HG03139 (cell line): Measurements from ENCODE around the gene FAM163A.
A peak's percentile ranks its signal among the peaks of the same experiment; 100 is the strongest.
"Not testable (repeated sequence)": the region's sequence is repeated elsewhere in the genome, so short reads cannot be mapped to it uniquely, and the experiment has no call there.

Experiments used
- ATAC-seq: cut with Tn5 transposase; IDR thresholded peaks from one replicate; pipeline ENCODE4 v1.9.1; 2021; ENCODE audit not compliant: unreplicated experiment

The FAM163A gene

GRCh38 chr1:179786815-179787685, 44.0 kb downstream of the FAM163A start:
- no peak for ATAC-seq

- no peak for ATAC-seq
Observed at GRCh38 chr1:179788259-179788658, 45.2 kb downstream of the FAM163A start.

- no peak for ATAC-seq
Observed at GRCh38 chr1:179793281-179793680, 50.2 kb downstream of the FAM163A start.

GRCh38 chr1:179794146-179794545, 51.1 kb downstream of the FAM163A start:
- no peak for ATAC-seq

GRCh38 chr1:179794669-179795068, 51.6 kb downstream of the FAM163A start:
- ATAC-seq, result no peak

GRCh38 chr1:179798213-179798863, 55.2 kb downstream of the FAM163A start:
- no peak for ATAC-seq

GRCh38 chr1:179798864-179799516, 55.9 kb downstream of the FAM163A start:
- ATAC-seq, result no peak

- ATAC-seq, result no peak
Observed at GRCh38 chr1:179800481-179800880, 57.4 kb downstream of the FAM163A start.

- ATAC-seq, result no peak
Observed at GRCh38 chr1:179803104-179803503, 60.0 kb downstream of the FAM163A start.

GRCh38 chr1:179803918-179804317, 60.8 kb downstream of the FAM163A start:
- ATAC-seq, result no peak

- ATAC-seq, result not testable (repeated sequence)
Observed at GRCh38 chr1:179804417-179804816, 61.3 kb downstream of the FAM163A start.

GRCh38 chr1:179805291-179806195, 62.5 kb downstream of the FAM163A start:
- ATAC-seq, result no peak

- no peak for ATAC-seq
Observed at GRCh38 chr1:179806333-179806732, 63.2 kb downstream of the FAM163A start.

GRCh38 chr1:179807291-179807690, 64.2 kb downstream of the FAM163A start:
- ATAC-seq, result no peak

GRCh38 chr1:179807691-179808485, 64.8 kb downstream of the FAM163A start:
- ATAC-seq, result no peak

GRCh38 chr1:179808503-179808902, 65.4 kb downstream of the FAM163A start:
- ATAC-seq, result no peak

- peak; percentile 64 for ATAC-seq
Observed at GRCh38 chr1:179809506-179810366, 66.6 kb downstream of the FAM163A start.

GRCh38 chr1:179810367-179810715, 67.2 kb downstream of the FAM163A start:
- no peak for ATAC-seq
